Measurements from ENCODE around the gene VPS72.

GRCh38 chr1:151147665-151148064 is 42.3 kb downstream of the VPS72 start:
- no peak for TF ChIP-seq CTCF (IDR thresholded peaks at IDR 0.05; ENCODE audit: extremely low read depth in 1 of 2, insufficient read depth in 1 of 2, low read depth in 1 of 2, low read length in 2 of 2)
- TF ChIP-seq MYC (IDR thresholded peaks at IDR 0.05; ENCODE audit: low read depth, low read length): no peak
